Mammary epithelial cell (primary cell): ENCODE results near the gene SPCS1.
A peak's percentile ranks its signal among the peaks of the same experiment; 100 is the strongest.

Source experiments
- EZH2 ChIP-seq: IDR thresholded peaks from 2 replicates; pipeline ENCODE4 v1.6.1; 2012; ENCODE audit warnings: low read length, inconsistent platforms, borderline replicate concordance
- TF ChIP-seq, protein P1 (sequence below), 2 donors: IDR thresholded peaks in 1 of 2; conservative IDR thresholded peaks in 1 of 2; 2 replicates each; pipeline ENCODE4 v1.5.1; 2011 to 2012; ENCODE audit warnings: inconsistent platforms in 2 of 2, low read length in 2 of 2, mild to moderate bottlenecking in 2 of 2, control low read depth in 1 of 2, low read depth in 1 of 2; ENCODE audit not compliant: insufficient read depth in 1 of 2; ENCODE audit errors: extremely low read depth in 1 of 2

DNA sequence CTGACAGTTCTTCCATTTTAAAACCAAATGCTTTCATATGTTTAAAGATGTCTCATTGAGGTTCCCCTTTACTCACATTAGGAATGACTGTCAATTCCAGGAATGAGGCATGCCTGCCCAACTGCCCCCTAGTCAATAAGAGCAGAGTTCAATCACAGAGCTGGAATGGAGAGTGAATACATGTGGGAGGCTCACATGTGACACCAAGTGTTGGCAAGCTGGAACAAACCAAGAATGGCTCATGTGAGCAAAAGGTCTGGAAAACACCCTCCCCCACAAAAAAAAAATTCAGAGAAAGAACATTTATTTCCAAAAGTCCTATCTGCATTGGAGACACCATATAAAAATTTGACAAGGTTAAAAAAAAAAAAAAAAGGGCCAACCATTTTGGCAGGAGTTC, 23.9 kb upstream of the SPCS1 start:
- TF ChIP-seq, protein P1, sequence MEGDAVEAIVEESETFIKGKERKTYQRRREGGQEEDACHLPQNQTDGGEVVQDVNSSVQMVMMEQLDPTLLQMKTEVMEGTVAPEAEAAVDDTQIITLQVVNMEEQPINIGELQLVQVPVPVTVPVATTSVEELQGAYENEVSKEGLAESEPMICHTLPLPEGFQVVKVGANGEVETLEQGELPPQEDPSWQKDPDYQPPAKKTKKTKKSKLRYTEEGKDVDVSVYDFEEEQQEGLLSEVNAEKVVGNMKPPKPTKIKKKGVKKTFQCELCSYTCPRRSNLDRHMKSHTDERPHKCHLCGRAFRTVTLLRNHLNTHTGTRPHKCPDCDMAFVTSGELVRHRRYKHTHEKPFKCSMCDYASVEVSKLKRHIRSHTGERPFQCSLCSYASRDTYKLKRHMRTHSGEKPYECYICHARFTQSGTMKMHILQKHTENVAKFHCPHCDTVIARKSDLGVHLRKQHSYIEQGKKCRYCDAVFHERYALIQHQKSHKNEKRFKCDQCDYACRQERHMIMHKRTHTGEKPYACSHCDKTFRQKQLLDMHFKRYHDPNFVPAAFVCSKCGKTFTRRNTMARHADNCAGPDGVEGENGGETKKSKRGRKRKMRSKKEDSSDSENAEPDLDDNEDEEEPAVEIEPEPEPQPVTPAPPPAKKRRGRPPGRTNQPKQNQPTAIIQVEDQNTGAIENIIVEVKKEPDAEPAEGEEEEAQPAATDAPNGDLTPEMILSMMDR (conservative IDR thresholded peaks at IDR 0.05 in 1 of 2, IDR thresholded peaks at IDR 0.05 in 1 of 2; ENCODE audit: extremely low read depth in 1 of 2, insufficient read depth in 1 of 2, low read depth in 1 of 2, low read length in 2 of 2) = peak; percentile 11 to 46
- TF ChIP-seq EZH2 = no peak
